Measurements from ENCODE around the gene RNF212. TPM values are rescaled to one million over a fixed set of nuclear protein-coding genes. Genes with fewer than 3 reads are reported as not detected.
"Not testable (repeated sequence)": the region's sequence is repeated elsewhere in the genome, so short reads cannot be mapped to it uniquely, and the experiment has no call there.

Gene RNF212
- total and polyA plus RNA-seq, 10 of the 15 experiments (the other 5 are each of a cell fraction or from before 2014, with no cell fraction given), result not detected

- RAD21 ChIA-PET (ENCODE audit: unreplicated experiment); CTCF ChIA-PET; H2AFZ ChIP-seq (ENCODE audit: control insufficient read depth, low read depth, low read length); H3K4me1 ChIP-seq (ENCODE audit: control insufficient read depth, insufficient read depth, low read length); H3K79me2 ChIP-seq (ENCODE audit: control insufficient read depth, insufficient read depth, low read length); H3K9me3 ChIP-seq (replicated peaks; ENCODE audit: control insufficient read depth, insufficient read depth, low read length); intact Hi-C loops (cut with micrococcal nuclease; ENCODE audit: unreplicated experiment); H3K9ac ChIP-seq (ENCODE audit: control insufficient read depth, insufficient read depth, low read length); BruUV-seq (replicated peaks); POLR2A ChIA-PET; H4K20me1 ChIP-seq (ENCODE audit: control insufficient read depth, insufficient read depth); H3K4me3 ChIP-seq; H3K27me3 ChIP-seq (replicated peaks in 1 of 2; ENCODE audit: control insufficient read depth in 2 of 2, insufficient read depth in 2 of 2, low read length in 1 of 2); DNase-seq (ENCODE audit: low read depth, low spot score); SMC1A ChIA-PET (ENCODE audit: uncharacterized antibody, unreplicated experiment); in situ Hi-C loops (cut with MboI); FAIRE-seq; H3K36me3 ChIP-seq (ENCODE audit: control insufficient read depth in 2 of 2, insufficient read depth in 2 of 2, low read length in 1 of 2); H3K4me2 ChIP-seq (ENCODE audit: control insufficient read depth, insufficient read depth); H3K27ac ChIP-seq (ENCODE audit: control insufficient read depth, insufficient read depth); ATAC-seq: not testable (repeated sequence)
- WGBS (ENCODE audit: insufficient coverage, insufficient replicate concordance, low lambda C conversion rate, missing lambda C conversion rate), result no CpG with 5 or more reads among the region's 11 CpGs
Observed at GRCh38 chr4:1054696-1055242, 58.6 kb downstream of the RNF212 start.

- DNase-seq (ENCODE audit: low read depth, low spot score); in situ Hi-C loops (cut with MboI); RAD21 ChIA-PET (ENCODE audit: unreplicated experiment); FAIRE-seq; H3K4me2 ChIP-seq (ENCODE audit: control insufficient read depth, insufficient read depth); intact Hi-C loops (cut with micrococcal nuclease; ENCODE audit: unreplicated experiment); H4K20me1 ChIP-seq (ENCODE audit: control insufficient read depth, insufficient read depth); H3K9ac ChIP-seq (ENCODE audit: control insufficient read depth, insufficient read depth, low read length); H3K79me2 ChIP-seq (ENCODE audit: control insufficient read depth, insufficient read depth, low read length); H3K9me3 ChIP-seq (replicated peaks; ENCODE audit: control insufficient read depth, insufficient read depth, low read length); POLR2A ChIA-PET; H3K4me1 ChIP-seq (ENCODE audit: control insufficient read depth, insufficient read depth, low read length); H3K27ac ChIP-seq (ENCODE audit: control insufficient read depth, insufficient read depth); H3K36me3 ChIP-seq (ENCODE audit: control insufficient read depth in 2 of 2, insufficient read depth in 2 of 2, low read length in 1 of 2); CTCF ChIA-PET; ATAC-seq; BruUV-seq (replicated peaks); H2AFZ ChIP-seq (ENCODE audit: control insufficient read depth, low read depth, low read length); H3K27me3 ChIP-seq (replicated peaks in 1 of 2; ENCODE audit: control insufficient read depth in 2 of 2, insufficient read depth in 2 of 2, low read length in 1 of 2); H3K4me3 ChIP-seq: not testable (repeated sequence)
- WGBS (ENCODE audit: insufficient coverage, insufficient replicate concordance, low lambda C conversion rate, missing lambda C conversion rate), result 57% methylated on average over 7 of the region's 7 CpGs
- SMC1A ChIA-PET (ENCODE audit: uncharacterized antibody, unreplicated experiment), result interaction anchor here (0.6 kb wide), 1 partner anchor 10 kb away, joined by 4 read pairs; no protein-coding TSS in a partner anchor
Observed at GRCh38 chr4:1053891-1054290, 59.5 kb downstream of the RNF212 start.

Measured in GM12878 (cell line).